DND-41 (cell line): ENCODE data around the gene CCDC85C.

ENCODE experiments used
- ATAC-seq: fragments of 200-7000 bp; cut with Tn5 transposase; 3 replicates; pipeline ENCODE4 v1.9.1; 2021; ENCODE audit warnings: low read depth; ENCODE audit not compliant: insufficient read depth
- DNase-seq: peaks from one replicate; pipeline ENCODE4 v3.0.0-alpha.2; 2020
- H2AFZ ChIP-seq: 2 replicates; pipeline ENCODE4 v1.6.0; 2012; ENCODE audit warnings: low read depth, low read length
- H3K27ac ChIP-seq: 2 replicates; pipeline ENCODE4 v1.5.1; 2012; ENCODE audit warnings: low read length, inconsistent platforms
- H3K27me3 ChIP-seq: fragments of 200-600 bp; sonication (generic); 2 replicates; pipeline ENCODE4 v1.6.0; 2012; ENCODE audit warnings: low read length, mild to moderate bottlenecking, inconsistent platforms; ENCODE audit not compliant: insufficient read depth, poor library complexity
- H3K36me3 ChIP-seq: 2 replicates; pipeline ENCODE4 v1.5.1; 2012; ENCODE audit warnings: low read length, inconsistent platforms; ENCODE audit not compliant: insufficient read depth
- H3K4me1 ChIP-seq: 2 replicates; pipeline ENCODE4 v1.5.1; 2012; ENCODE audit warnings: mild to moderate bottlenecking, low read length; ENCODE audit not compliant: insufficient read depth
- H3K4me2 ChIP-seq: 2 replicates; pipeline ENCODE4 v1.6.0; 2012; ENCODE audit warnings: mild to moderate bottlenecking, moderate library complexity, low read length, inconsistent platforms; ENCODE audit not compliant: insufficient read depth
- H3K4me3 ChIP-seq, 2 experiments: fragments of 200-600 bp in 1 of 2; shearing (Covaris generic) in 1 of 2; 2 replicates each; pipeline ENCODE4 v1.5.1; 2012 to 2016; ENCODE audit warnings: inconsistent platforms in 2 of 2, low read length in 2 of 2, mild to moderate bottlenecking in 2 of 2, low read depth in 1 of 2, moderate library complexity in 1 of 2
- H3K79me2 ChIP-seq: 2 replicates; pipeline ENCODE4 v1.6.0; 2012; ENCODE audit warnings: low read length, inconsistent platforms; ENCODE audit not compliant: insufficient read depth
- H3K9ac ChIP-seq: 2 replicates; pipeline ENCODE4 v1.6.0; 2012; ENCODE audit warnings: low read depth, mild to moderate bottlenecking, inconsistent platforms, low read length, moderate library complexity
- H3K9me3 ChIP-seq: 2 replicates; pipeline ENCODE4 v1.5.1; 2012; ENCODE audit warnings: low read length, moderate library complexity, mild to moderate bottlenecking, inconsistent platforms; ENCODE audit not compliant: insufficient read depth, severe bottlenecking
- H4K20me1 ChIP-seq: 2 replicates; pipeline ENCODE4 v1.6.0; 2012; ENCODE audit warnings: low read length; ENCODE audit not compliant: insufficient read depth
- EZH2 ChIP-seq: IDR thresholded peaks from 3 replicates; pipeline ENCODE4 v1.6.1; 2012; ENCODE audit warnings: borderline replicate concordance, low read depth, mild to moderate bottlenecking, moderate library complexity, low read length, inconsistent platforms; ENCODE audit not compliant: severe bottlenecking
- TF ChIP-seq, protein P1 (sequence below): IDR thresholded peaks from 2 replicates; pipeline ENCODE4 v1.5.1; 2012; ENCODE audit warnings: borderline replicate concordance, low read length, moderate library complexity, mild to moderate bottlenecking; ENCODE audit not compliant: poor library complexity, severe bottlenecking; ENCODE audit errors: extremely low read depth

The CCDC85C gene

GRCh38 chr14:99475179-99475578 lies 128.8 kb downstream of the CCDC85C start:
- no peak overlapping the region for H2AFZ ChIP-seq
- H3K36me3 ChIP-seq, result no peaks in the 10 kb centered on the region; the same call in none of the 2 replicates
- no peaks in the 10 kb centered on the region for H3K27me3 ChIP-seq
- peaks cover 79% of the 10 kb centered on the region for H4K20me1 ChIP-seq
- no peak for ATAC-seq
- DNase-seq, result no peak
- H3K9ac ChIP-seq, result no peak overlapping the region
- peaks cover 18% of the 10 kb centered on the region for H3K4me1 ChIP-seq
- H3K9me3 ChIP-seq, result no peaks in the 10 kb centered on the region
- H3K4me2 ChIP-seq, result no peak overlapping the region
- no peak overlapping the region for H3K27ac ChIP-seq
- H3K4me3 ChIP-seq, result no peak overlapping the region
- TF ChIP-seq, protein P1, sequence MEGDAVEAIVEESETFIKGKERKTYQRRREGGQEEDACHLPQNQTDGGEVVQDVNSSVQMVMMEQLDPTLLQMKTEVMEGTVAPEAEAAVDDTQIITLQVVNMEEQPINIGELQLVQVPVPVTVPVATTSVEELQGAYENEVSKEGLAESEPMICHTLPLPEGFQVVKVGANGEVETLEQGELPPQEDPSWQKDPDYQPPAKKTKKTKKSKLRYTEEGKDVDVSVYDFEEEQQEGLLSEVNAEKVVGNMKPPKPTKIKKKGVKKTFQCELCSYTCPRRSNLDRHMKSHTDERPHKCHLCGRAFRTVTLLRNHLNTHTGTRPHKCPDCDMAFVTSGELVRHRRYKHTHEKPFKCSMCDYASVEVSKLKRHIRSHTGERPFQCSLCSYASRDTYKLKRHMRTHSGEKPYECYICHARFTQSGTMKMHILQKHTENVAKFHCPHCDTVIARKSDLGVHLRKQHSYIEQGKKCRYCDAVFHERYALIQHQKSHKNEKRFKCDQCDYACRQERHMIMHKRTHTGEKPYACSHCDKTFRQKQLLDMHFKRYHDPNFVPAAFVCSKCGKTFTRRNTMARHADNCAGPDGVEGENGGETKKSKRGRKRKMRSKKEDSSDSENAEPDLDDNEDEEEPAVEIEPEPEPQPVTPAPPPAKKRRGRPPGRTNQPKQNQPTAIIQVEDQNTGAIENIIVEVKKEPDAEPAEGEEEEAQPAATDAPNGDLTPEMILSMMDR, result no peak
- no peak for TF ChIP-seq EZH2
- H3K79me2 ChIP-seq, result peaks cover 100% of the 10 kb centered on the region

GRCh38 chr14:99473458-99473857 lies 130.5 kb downstream of the CCDC85C start:
- Histone ChIP-seq H3K27ac (no peak overlapping the region), H3K4me3 (no peak overlapping the region), H3K4me2 (no peak overlapping the region), H3K27me3 (no peaks in the 10 kb centered on the region), H3K4me1 (peaks cover 4% of the 10 kb centered on the region), H3K79me2 (peaks cover 100% of the 10 kb centered on the region), H3K9me3 (no peaks in the 10 kb centered on the region), H3K9ac (no peak overlapping the region), H3K36me3 (no peaks in the 10 kb centered on the region; the same call in 1 of the 2 replicates), H4K20me1 (peaks cover 78% of the 10 kb centered on the region), H2AFZ (no peak overlapping the region)
- DNase-seq (no peak), ATAC-seq (no peak)
- TF ChIP-seq, protein P1, result no peak

DNA sequence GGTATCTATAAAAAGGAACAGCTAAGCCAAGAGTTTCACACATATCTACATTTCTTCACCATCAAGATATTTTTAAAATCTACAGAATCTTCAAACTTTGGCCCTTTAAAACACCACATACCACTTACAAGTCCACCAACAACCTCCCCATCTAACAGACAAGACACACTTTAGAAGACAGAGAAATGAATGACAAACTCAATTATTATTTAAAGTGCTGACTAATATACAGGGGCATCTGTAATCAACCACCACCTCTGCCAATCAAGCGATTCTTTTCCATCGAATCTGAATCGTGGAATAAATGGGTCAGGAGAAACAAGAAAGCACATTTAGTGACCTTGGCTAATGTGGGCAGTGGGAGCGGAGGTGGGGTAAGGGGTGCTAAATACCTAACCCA lies 131.1 kb downstream of the CCDC85C start:
- no peak for ATAC-seq
- no peak overlapping the region for H3K4me2 ChIP-seq
- no peak overlapping the region for H2AFZ ChIP-seq

More for the DNA sequence above, 131.1 kb downstream of the CCDC85C start:
- no peak overlapping the region for H3K27ac ChIP-seq
- no peaks in the 10 kb centered on the region for H3K27me3 ChIP-seq
- no peak for TF ChIP-seq EZH2
- TF ChIP-seq, protein P1, result no peak
- H3K4me1 ChIP-seq, result no peaks in the 10 kb centered on the region
- no peak overlapping the region for H3K4me3 ChIP-seq
- H4K20me1 ChIP-seq, result peaks cover 78% of the 10 kb centered on the region
- no peaks in the 10 kb centered on the region for H3K9me3 ChIP-seq
- H3K36me3 ChIP-seq, result no peaks in the 10 kb centered on the region
- H3K79me2 ChIP-seq, result peaks cover 100% of the 10 kb centered on the region
- no peak for DNase-seq
- no peak overlapping the region for H3K9ac ChIP-seq
